ENCODE results near the gene NCAM2. TPM values are rescaled to one million over a fixed set of nuclear protein-coding genes. Genes with fewer than 3 reads are reported as not detected.

NCAM2 gene
- polyA plus RNA-seq, 1 experiment: 7.7 TPM

GRCh38 chr21:21279193-21279901 lies 281.1 kb downstream of the NCAM2 start:
- Histone ChIP-seq H3K27ac (ENCODE audit: low read depth, low read length) (no peak overlapping the region), H3K9me3 (ENCODE audit: control insufficient read depth, insufficient read depth, low read length) (no peaks in the 10 kb centered on the region), H3K27me3 (ENCODE audit: control insufficient read depth, insufficient read depth, low read length) (no peaks in the 10 kb centered on the region), H3K4me3 (ENCODE audit: low read depth, low read length) (no peak overlapping the region)
- ChIA-PET CTCF (no interaction called here), POLR2A (no interaction called here)
- DNase-seq (ENCODE audit: low read depth, low spot score): no peak
- TF ChIP-seq CTCF (IDR thresholded peaks at IDR 0.05; ENCODE audit: low read depth, low read length): no peak

- H3K27me3 ChIP-seq (ENCODE audit: control insufficient read depth, insufficient read depth, low read length): no peaks in the 10 kb centered on the region
- ChIA-PET POLR2A (no interaction called here), CTCF (no interaction called here)
- DNase-seq (ENCODE audit: low read depth, low spot score): no peak
- no peak overlapping the region for H3K4me3 ChIP-seq (ENCODE audit: low read depth, low read length)
- TF ChIP-seq CTCF (IDR thresholded peaks at IDR 0.05; ENCODE audit: low read depth, low read length): no peak
- H3K9me3 ChIP-seq (ENCODE audit: control insufficient read depth, insufficient read depth, low read length): no peaks in the 10 kb centered on the region
- H3K27ac ChIP-seq (ENCODE audit: low read depth, low read length): no peak overlapping the region
Measured at GRCh38 chr21:21283810-21284209, 285.6 kb downstream of the NCAM2 start.

- H3K27me3 ChIP-seq (ENCODE audit: control insufficient read depth, insufficient read depth, low read length): no peaks in the 10 kb centered on the region
- DNase-seq (ENCODE audit: low read depth, low spot score): no peak
- CTCF ChIA-PET: no interaction called here
- no peak for TF ChIP-seq CTCF (IDR thresholded peaks at IDR 0.05; ENCODE audit: low read depth, low read length)
- no peaks in the 10 kb centered on the region for H3K9me3 ChIP-seq (ENCODE audit: control insufficient read depth, insufficient read depth, low read length)
- H3K4me3 ChIP-seq (ENCODE audit: low read depth, low read length): no peak overlapping the region
- no peak overlapping the region for H3K27ac ChIP-seq (ENCODE audit: low read depth, low read length)
- POLR2A ChIA-PET: no interaction called here
Measured at GRCh38 chr21:21286170-21286798, 288.1 kb downstream of the NCAM2 start.

- no peak overlapping the region for H3K27ac ChIP-seq (ENCODE audit: low read depth, low read length)
- no peaks in the 10 kb centered on the region for H3K27me3 ChIP-seq (ENCODE audit: control insufficient read depth, insufficient read depth, low read length)
- ChIA-PET POLR2A (no interaction called here), CTCF (no interaction called here)
- TF ChIP-seq CTCF (IDR thresholded peaks at IDR 0.05; ENCODE audit: low read depth, low read length): no peak
- no peaks in the 10 kb centered on the region for H3K9me3 ChIP-seq (ENCODE audit: control insufficient read depth, insufficient read depth, low read length)
- DNase-seq (ENCODE audit: low read depth, low spot score): no peak
- no peak overlapping the region for H3K4me3 ChIP-seq (ENCODE audit: low read depth, low read length)
Measured at GRCh38 chr21:21290751-21291150, 292.5 kb downstream of the NCAM2 start.

GRCh38 chr21:21291883-21292569 lies 293.8 kb downstream of the NCAM2 start:
- Histone ChIP-seq H3K9me3 (ENCODE audit: control insufficient read depth, insufficient read depth, low read length) (no peaks in the 10 kb centered on the region), H3K27ac (ENCODE audit: low read depth, low read length) (no peak overlapping the region), H3K4me3 (ENCODE audit: low read depth, low read length) (no peak overlapping the region), H3K27me3 (ENCODE audit: control insufficient read depth, insufficient read depth, low read length) (no peaks in the 10 kb centered on the region)
- CTCF ChIA-PET: no interaction called here
- POLR2A ChIA-PET: no interaction called here
- DNase-seq (ENCODE audit: low read depth, low spot score): no peak
- no peak for TF ChIP-seq CTCF (IDR thresholded peaks at IDR 0.05; ENCODE audit: low read depth, low read length)
